ENCODE data around the gene HMCES. TPM values are rescaled to one million over a fixed set of nuclear protein-coding genes. Genes with fewer than 3 reads are reported as not detected.

The HMCES gene
- total RNA-seq, 2 donors from 2014 or later, result 42.3 to 44.2 TPM

DNA sequence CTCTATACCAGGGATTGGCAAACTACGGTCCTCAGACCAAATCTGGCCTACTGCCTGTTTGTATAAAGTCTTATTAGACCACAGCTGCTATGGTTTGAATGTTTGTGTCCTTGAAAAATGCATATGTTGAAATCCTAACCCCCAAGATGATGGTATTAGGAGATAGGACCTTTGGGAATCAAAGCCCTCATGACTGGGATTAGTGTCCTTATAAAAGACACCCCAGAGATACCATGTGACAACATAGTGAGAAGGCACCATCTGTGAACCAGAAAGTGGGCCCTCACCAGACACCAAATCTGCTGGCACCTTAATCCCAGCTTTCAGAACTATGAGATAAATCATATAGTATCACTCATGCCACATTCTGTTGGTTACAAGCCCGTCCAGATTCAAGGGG is 7.4 kb downstream of the HMCES start:
- DNase-seq (no peak), ATAC-seq (no peak)
- intact Hi-C loops (cut with DNase I, micrococcal nuclease), result no loop called here

DNA sequence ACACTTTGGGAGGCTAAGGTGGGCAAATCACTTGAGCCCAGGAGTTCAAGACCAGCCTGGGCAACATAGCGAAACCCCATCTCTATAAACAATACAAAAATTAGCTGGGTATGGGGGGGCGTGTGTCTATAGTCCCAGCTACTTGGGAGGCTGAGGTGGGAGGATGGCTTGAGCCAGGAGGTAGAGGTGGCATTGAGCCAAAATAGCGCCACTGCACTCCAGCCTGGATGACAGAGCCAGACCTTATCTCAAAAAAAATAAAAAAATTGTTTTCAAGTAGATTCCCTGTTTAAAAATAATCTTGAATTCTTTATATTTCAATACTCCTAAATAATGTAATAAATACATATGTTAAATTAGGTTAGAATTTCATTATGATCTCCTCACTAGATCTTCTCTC is 9.8 kb downstream of the HMCES start:
- DNase-seq (no peak), ATAC-seq (no peak)
- intact Hi-C loops (cut with DNase I, micrococcal nuclease), result no loop called here

DNA sequence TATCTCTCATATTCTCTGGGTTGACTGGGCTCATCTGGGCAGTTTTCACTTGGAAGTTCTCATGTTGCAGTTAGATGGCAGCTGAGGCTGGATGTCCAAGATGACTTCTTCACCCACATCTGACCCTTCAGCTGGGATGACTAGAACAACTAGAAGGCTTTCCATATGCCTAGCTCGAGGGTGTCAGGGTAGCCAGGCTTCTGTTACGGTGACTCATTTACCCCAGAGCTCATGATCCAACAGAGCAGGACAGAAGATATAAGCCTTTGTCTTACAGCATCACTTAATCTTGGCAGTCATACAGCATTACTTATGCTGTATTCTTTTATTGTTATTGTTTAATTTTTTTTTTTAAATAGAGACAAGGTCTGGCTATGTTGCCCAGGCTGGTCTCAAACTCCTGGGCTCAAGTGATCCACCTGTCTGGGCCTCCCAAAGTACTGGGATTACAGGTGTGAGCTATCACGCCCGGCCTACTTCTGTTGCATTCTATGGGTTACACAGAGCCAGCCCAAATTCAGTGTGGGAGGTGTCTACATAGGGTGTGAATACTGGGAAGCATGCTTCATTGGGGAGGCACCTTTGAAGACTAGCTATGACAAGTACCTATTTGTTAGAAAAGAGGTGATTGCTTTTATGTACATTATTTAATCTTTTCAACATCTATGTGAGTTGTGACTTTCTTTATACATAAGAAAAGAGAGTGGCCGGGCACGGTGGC is 10.7 kb downstream of the HMCES start:
- ATAC-seq (no peak), DNase-seq (no peak)
- intact Hi-C loops (cut with DNase I, micrococcal nuclease), result no loop called here

DNA sequence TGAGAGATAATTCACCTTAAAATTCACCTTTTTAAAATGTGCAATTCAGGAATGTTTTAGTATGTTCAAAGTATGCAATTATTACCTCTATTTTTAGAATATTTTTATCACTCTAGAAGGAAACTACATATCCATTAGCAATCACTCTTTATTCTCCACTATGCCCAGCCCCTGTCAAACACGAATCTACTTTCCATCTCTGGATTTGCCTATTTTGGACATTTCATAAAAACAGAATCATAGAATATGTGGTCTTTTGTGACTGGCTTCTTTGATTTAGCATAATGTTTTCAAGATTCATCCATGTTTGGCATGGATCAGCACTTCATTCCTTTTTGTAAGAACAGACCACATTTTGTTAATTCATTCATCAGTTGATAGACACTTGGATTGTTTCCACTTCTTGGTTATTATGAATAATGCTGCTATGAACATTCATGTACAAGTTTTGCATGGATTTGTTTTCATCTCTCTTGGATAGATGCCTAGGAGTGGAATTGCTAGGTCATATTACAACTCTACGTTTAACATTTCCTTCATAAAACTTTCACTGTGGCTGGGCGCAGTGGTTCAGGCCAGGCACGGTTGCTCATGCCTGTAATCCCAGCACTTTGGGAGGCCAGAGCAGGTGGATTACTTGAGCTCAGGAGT is 12.7 kb downstream of the HMCES start:
- no peak for ATAC-seq
- intact Hi-C loops (cut with DNase I, micrococcal nuclease), result no loop called here
- DNase-seq, result no peak

DNA sequence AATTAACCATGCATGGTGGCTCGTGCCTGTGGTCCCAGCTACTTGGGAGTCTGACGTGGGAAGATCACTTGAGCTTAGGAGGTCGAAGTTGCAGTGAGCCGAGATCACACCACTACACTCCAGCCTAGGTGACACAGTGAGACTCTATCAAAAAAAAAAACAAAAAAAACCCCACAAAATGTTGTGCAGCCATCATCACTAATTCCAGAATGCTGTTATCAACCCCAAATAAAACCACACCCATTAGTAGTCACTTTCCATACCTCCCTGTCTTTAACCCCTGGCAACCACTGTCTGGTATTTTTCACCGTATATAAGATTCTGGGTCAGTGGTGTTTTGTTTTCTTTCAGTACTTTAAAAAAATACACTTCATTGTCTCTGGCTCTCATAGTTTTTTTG is 16.6 kb downstream of the HMCES start:
- no peak for ATAC-seq
- intact Hi-C loops (cut with DNase I, micrococcal nuclease), result no loop called here

DNA sequence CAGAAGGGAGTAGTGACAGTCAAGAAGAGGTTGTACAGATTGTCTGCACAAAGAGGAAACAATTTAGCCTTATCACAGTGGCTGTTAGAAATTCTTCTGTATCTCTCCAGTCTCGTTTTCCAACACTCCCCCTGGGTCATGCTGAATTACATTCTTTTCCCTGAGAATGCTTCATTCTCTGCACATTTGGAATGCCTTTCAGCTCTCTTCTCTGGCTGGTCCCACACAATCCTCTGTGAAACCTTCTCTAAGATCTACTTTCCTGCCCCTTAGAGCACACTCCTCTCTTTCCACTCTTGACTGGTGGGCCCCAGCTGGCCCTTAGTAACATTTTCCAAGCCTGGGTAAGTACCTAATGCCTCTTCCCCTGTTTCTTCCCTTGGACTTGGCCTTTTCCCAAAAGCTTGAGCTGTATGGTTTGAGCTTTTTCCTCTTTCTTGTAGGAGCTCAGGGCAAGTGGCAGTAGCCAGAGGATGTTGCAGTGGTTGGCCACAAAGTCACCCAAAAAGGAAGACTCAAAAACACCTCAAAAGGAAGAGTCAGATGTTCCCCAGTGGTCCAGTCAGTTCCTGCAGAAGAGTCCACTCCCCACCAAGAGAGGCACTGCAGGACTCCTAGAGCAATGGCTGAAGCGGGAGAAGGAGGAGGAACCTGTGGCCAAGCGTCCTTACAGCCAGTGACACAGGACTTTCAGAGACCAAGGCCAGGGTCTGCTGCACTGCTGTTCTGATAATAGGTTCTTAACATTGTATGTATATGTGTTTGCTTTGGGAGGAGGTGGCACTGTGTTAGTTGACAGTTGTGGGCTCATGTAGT is 25.7 kb downstream of the HMCES start:
- DNase-seq (no peak), ATAC-seq (no peak)
- intact Hi-C loops (cut with DNase I, micrococcal nuclease), result no loop called here

More for the DNA sequence above, 16.6 kb downstream of the HMCES start:
- no peak for DNase-seq

DNA sequence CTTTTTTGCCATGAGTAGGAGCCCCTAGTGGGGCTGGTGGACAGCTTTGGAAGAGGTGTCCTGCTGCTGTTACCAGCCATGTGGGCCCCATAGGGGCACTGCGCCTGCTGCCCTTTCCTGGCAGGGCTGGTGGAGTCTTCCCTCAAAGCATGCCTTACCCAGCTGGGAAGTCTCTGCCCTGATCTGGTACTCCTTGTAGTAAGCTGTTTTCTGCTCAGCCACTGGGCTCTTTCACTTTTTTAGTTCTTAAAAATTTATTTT is 26.2 kb downstream of the HMCES start:
- intact Hi-C loops (cut with DNase I, micrococcal nuclease), result no loop called here
- ATAC-seq, result no peak
- no peak for DNase-seq

DNA sequence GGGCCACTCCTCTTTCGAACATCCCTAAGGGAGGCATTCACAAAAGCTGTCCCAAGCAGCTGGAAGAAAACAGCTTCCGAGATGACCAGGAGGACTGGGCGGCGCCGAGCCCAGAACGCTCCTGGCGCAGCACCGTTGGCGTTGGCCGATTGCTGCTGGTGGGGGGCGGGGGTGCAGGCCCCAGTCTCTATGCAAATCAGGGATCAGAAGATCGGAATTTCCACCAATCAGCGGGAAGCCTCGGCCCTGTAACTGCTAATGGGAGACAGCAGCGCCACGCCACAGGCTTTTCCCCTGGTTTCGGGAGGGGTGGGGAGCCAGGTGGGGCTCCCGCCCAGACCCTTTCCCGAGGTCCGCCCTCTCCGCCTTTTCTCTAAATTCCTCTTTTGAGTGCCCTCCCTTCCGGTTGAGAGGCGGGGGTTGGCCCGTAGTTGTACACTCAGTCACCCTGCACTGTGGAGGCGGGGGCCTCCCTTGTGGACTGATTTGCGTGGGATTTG is 27.0 kb downstream of the HMCES start:
- ATAC-seq (peak; percentile 37), DNase-seq (peak; percentile 52 to 76)

DNA sequence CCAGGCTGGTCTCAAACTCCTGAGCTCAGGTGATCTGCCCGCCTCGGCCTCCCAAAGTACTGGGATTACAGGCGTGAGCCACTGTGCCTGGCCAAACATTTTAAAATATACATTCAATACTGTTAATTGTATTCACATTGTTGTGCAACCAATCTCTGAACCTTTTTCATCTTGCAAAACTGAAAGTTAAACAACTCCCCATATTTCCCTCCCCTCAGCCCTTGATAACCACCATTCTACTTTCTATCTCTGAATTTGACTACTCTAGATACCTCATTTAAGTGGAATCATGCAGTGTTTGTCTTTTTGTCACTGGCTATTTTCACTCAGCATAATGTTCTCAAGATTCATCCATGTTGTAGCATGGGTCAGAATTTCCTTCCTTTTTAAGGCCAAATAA is 30.0 kb downstream of the HMCES start:
- intact Hi-C loops (cut with DNase I, micrococcal nuclease), result no loop called here
- ATAC-seq (no peak), DNase-seq (no peak)

More for the DNA sequence above, 27.0 kb downstream of the HMCES start:
- intact Hi-C loops (cut with DNase I, micrococcal nuclease), result no loop called here

DNA sequence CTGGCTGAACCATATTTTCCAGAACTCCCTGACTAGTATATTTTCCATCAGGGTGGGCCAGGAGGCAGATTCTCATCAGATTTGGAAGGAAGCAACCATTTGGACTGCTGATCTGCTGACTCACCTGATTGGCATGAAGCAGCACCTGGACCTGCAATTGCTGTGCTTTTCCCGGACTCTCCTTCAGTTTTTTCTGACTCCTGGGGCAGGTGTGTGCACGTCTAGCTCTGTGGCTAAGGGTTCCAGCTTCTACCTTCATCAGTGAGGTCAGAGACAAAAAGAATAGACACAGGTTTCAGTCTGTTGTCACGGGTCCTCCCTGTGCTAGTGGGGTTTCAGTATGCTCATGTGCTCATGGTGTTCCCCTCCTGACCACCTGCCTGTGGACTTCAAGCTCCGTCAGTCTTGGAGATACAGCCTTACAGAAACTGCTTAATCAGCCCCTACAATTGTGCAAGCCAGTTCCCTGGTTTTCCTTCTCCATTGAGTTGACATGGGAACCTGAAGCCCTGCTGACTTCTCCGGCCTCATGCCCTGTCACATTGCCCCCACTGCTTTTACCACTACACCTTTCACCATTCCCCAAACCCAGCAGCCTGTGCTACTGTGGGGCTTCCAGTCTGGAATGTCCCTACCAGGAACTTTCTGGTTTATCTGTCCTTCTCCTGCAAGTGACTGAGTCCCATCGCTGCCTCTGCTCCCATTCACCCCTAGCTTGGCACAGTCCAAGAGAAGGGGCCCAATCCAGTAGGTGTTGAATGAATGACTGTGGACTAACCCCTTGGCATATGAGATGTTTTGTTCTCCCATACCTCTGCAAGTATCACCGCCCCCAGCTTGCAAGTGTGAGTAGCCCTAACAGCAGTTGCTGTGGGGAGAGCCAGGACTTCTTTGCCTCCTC is 31.7 kb downstream of the HMCES start:
- ATAC-seq (no peak), DNase-seq (peak in 1 of 2 donors; percentile 52)
- intact Hi-C loops (cut with DNase I, micrococcal nuclease), result no loop called here

DNA sequence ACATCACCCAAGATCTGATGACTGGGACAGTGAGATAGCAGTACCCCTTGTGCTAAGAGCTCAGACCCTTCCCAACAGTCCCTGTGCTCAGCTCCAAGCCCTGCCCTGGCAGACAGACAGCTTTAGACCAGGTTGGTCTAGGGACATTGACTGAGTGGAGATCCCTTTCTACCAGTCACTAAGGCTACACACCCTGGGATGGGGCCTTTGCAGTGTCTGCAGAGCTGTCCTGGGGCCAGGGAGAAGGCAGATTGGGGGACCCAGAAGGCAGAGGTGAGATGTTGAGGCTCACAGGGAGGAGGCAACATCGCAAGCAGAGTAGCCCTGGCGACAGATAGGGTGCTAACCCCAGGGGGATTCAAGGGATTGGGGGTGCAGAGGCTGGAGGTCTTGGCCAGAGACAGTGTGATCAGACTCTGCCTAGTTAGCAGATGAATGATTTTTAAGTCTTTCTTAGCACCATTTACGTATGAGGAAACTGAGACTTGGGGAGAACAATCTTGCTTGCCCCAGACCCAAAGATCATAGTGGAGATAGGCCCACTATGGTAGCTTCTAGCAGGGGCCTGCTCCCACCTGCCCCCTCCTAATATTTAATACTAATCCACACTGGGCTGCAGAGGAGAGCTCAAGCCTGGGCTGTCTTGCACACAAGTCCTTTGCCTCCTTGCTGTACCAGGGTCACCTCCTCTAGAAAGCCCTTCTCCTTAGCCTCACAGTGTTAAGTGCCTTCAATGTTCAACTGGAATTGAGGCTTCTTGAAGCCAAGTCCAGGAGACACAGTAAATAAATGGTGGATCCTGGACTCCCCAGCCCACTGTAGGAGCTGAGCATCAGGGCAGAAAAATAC is 32.6 kb downstream of the HMCES start:
- ATAC-seq (no peak), DNase-seq (no peak)
- intact Hi-C loops (cut with DNase I, micrococcal nuclease), result no loop called here

DNA sequence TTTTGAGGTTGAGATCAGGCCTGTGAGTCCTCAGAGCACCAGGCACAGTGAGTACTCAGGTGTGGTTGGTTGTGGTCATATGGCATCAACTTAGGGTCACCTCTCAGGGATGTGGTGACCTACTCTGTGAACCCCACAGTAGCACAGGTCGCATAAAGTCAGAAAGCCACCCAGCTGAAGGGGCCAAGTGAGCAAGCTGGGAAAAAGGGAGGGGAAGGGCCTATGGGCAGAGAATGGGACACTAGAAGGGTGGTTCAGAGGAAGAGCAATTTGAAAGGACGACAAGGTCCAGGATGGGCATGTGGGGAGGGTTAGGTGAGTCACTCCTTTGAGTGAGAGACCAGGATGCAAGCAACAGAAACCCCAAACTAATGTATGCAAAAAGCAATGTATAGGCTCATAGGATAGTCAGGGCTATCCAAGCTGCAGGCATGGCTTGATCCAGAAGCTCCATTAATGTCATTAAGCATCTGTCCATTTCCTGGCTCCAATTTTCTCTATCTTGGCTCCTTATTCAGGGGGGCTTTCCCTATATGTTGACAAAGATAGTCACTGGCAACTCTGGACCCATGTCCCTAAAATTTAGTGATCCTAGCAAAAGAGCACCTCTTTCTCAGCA is 33.5 kb downstream of the HMCES start:
- no peak for ATAC-seq
- no peak for DNase-seq
- intact Hi-C loops (cut with DNase I, micrococcal nuclease), result no loop called here

DNA sequence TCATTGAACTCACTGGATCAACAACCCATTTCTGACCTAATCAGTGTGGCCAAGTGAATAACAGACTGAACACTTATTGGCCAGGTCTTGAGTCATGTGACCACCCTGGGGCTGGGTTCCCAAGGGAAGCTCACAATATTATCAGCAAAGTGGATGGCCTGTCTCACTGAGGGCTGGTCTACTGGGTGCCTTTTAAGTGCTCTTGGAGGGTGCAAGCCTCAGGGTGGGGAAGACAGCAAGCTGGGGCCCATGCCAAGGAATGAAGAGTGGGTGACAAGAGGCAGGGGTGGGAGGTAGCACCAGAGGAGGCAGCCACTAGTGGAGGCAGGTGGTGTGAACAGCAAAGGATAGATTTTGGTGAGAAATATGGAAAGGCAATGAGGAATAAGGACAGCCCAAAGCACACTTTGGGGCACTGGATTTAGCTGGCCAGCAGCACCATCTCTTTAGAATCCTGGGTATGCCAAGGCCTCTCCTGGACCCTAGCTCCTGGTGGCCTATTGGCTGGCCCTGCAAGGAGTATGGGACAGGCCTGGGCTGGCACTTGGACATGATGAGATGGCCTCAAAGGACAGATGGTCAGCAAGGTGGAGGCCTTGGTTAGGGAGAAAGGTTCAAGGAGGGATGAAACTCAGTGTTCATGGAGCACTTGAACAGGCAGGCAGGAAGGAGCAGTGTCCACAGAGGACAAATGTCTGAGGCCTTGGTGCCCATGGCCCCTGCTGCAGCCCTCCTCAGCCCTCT is 34.2 kb downstream of the HMCES start:
- DNase-seq (no peak), ATAC-seq (no peak)
- intact Hi-C loops (cut with DNase I, micrococcal nuclease), result no loop called here

DNA sequence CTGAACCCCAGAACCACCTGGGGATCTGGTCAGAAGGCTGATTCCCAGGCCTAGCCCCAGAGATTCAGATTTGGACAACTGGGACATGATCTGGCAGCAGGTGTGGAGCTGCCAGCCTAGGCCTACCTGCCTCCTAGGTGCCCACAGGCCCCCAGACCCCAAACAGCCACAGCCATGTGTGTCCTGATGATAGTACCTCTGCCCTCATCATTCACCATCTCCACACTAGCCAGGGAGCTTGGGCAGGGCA is 34.7 kb downstream of the HMCES start:
- ATAC-seq (no peak), DNase-seq (no peak)
- intact Hi-C loops (cut with DNase I, micrococcal nuclease), result no loop called here

DNA sequence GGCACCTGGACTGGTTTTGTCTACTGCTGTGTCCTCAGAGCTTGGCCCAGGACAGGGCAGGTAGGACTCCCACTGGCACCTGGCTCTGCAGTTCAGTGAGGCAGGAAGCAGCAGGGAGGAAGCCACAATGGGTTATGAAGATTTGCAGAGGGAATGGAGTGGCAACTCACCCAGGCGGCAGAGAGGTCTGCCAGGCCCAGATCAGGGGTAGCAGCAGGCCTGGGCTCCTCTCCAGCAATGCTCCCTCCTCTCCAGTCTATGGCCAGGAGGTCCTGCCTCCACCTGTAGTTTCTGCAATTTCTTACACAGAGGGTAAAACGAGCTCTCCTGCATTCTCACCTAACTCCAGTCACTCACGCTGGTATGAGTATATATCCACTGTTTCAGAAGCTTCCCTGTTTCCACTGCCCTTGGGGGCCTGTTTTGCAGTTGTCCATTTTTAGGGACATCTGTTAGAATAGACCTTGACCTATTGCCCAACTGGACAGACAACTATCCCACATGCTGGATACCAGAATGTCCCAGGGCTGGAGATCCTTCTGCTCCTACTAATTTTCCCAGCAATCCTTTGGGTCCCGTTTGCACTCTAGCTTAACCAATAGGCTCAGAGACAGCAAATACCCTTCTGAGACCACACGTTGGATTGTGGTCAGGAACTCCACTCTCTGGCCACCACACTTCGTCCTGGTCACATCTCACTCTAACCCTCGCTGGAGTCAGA is 35.2 kb downstream of the HMCES start:
- no peak for DNase-seq
- intact Hi-C loops (cut with DNase I, micrococcal nuclease), result no loop called here
- no peak for ATAC-seq

DNA sequence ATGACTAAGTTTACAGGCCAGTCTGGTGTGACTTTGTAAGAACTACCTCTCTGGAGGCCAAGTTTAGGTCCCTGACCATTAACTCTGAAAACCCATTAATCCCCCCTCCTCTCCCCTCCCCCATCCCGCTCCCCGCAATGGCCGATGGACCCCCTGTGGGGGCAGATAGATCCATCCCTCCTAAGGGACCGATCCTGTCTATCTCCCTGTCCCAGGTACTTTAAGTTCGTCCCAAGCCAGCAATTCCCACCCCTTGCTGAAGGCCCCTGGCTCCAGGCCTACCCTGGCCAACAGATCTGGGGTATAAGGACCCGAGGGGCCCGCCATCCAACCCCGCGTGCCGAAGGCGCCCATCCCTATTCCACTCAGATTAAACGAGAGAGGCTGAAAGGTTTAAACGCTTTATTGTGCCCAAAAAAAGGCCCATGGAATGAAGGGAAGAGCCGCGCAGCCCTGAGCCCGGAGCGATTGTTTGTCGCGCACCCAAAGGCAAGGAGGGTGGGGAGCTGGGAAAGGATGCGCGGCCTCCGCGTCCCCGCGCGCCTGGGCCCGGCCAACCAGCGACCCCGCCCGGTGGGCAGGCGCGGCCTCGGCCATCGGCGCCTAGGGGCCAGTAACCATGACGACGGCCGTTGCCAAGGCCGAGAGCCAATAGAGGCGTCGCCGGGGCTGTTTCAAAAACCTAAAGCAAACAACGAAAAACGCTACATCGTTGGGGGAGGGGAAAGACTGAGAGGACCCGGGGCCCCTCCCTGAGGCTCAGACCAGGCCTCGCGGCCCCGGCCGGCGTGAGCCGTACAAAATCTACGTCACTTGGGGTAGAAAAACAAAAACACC is 35.9 kb downstream of the HMCES start:
- intact Hi-C loops (cut with DNase I, micrococcal nuclease), result no loop called here
- ATAC-seq, result peak; percentile 35
- peak; percentile 79 to 83 for DNase-seq

Data from left colon (tissue), 2 donors.